Chondrocyte (in vitro differentiated cells): ENCODE data around the gene NAA16. TPM values are rescaled to one million over a fixed set of nuclear protein-coding genes. Genes with fewer than 3 reads are reported as not detected.

ENCODE experiments used
- DNase-seq: peaks from one replicate; pipeline ENCODE4 v3.0.0; 2021; ENCODE audit warnings: mixed read lengths, low spot score
- H3K27ac Mint-ChIP-seq: one replicate; pipeline ENCODE4 v1.8.0; 2021; ENCODE audit warnings: mild to moderate bottlenecking, moderate library complexity, mixed read lengths; ENCODE audit not compliant: unreplicated experiment
- H3K27me3 Mint-ChIP-seq: 2 replicates; pipeline ENCODE4 v1.8.0; 2021; ENCODE audit warnings: low read depth, mixed read lengths
- H3K36me3 Mint-ChIP-seq: 2 replicates; pipeline ENCODE4 v1.8.0; 2021; ENCODE audit warnings: low read depth, mixed read lengths
- H3K4me1 Mint-ChIP-seq: 2 replicates; pipeline ENCODE4 v1.8.0; 2021; ENCODE audit warnings: low read depth, mild to moderate bottlenecking, mixed read lengths
- H3K4me3 Mint-ChIP-seq: one replicate; pipeline ENCODE4 v1.8.0; 2021; ENCODE audit warnings: mild to moderate bottlenecking, moderate library complexity, mixed read lengths; ENCODE audit not compliant: unreplicated experiment
- H3K9me3 Mint-ChIP-seq: 2 replicates; pipeline ENCODE4 v1.8.0; 2021; ENCODE audit warnings: low read depth, mixed read lengths
- total RNA-seq: library from RNA; stranded (reverse); gene quantifications from 3 replicates; pipeline ENCODE4 v1.2.1, GENCODE V29; 2021
- TF ChIP-seq, protein P1 (sequence below): fragments of 200-600 bp; sonication (generic); IDR thresholded peaks from 2 replicates; pipeline ENCODE4 v1.5.0; 2021; ENCODE audit warnings: antibody characterized with exemption, mild to moderate bottlenecking, moderate library complexity

The NAA16 gene
- total RNA-seq, 1 donor from 2014 or later, result 9.4 TPM

- no peaks in the 10 kb centered on the region for H3K4me1 Mint-ChIP-seq
- H3K9me3 Mint-ChIP-seq, result peaks cover 10% of the 10 kb centered on the region
- no peaks in the 10 kb centered on the region for H3K36me3 Mint-ChIP-seq
- TF ChIP-seq, protein P1, sequence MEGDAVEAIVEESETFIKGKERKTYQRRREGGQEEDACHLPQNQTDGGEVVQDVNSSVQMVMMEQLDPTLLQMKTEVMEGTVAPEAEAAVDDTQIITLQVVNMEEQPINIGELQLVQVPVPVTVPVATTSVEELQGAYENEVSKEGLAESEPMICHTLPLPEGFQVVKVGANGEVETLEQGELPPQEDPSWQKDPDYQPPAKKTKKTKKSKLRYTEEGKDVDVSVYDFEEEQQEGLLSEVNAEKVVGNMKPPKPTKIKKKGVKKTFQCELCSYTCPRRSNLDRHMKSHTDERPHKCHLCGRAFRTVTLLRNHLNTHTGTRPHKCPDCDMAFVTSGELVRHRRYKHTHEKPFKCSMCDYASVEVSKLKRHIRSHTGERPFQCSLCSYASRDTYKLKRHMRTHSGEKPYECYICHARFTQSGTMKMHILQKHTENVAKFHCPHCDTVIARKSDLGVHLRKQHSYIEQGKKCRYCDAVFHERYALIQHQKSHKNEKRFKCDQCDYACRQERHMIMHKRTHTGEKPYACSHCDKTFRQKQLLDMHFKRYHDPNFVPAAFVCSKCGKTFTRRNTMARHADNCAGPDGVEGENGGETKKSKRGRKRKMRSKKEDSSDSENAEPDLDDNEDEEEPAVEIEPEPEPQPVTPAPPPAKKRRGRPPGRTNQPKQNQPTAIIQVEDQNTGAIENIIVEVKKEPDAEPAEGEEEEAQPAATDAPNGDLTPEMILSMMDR, result no peak
- H3K27ac Mint-ChIP-seq, result no peak overlapping the region
- H3K27me3 Mint-ChIP-seq, result peaks cover 3% of the 10 kb centered on the region
- no peak for DNase-seq
- H3K4me3 Mint-ChIP-seq, result no peak overlapping the region
Measured at GRCh38 chr13:41408121-41408520, 97.1 kb downstream of the NAA16 start.

- TF ChIP-seq, protein P1, result no peak
- H3K27me3 Mint-ChIP-seq, result peaks cover 3% of the 10 kb centered on the region
- H3K4me1 Mint-ChIP-seq, result no peaks in the 10 kb centered on the region
- DNase-seq, result no peak
- peaks cover 10% of the 10 kb centered on the region for H3K9me3 Mint-ChIP-seq
- no peaks in the 10 kb centered on the region for H3K36me3 Mint-ChIP-seq
- no peak overlapping the region for H3K27ac Mint-ChIP-seq
- no peak overlapping the region for H3K4me3 Mint-ChIP-seq
Measured at GRCh38 chr13:41408746-41409145, 97.7 kb downstream of the NAA16 start.

DNA sequence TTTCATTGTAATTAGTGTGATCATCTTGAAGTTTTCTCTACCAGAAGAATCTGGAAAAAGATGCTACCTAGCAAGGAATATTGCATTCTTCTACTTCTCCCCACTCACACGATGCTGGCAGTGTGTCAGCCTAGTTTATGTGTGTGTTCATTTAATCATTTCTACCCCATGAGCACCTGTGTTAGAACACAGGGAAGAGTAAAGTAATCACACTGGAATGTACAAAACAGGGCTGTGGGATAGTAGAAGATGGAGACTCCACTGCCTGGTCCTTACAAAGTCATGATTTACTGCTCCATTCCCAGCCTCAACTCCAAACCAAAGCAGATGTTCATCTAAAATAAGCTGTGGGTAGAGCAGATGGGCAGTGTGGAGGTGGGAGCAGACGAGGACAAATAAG lies 98.5 kb downstream of the NAA16 start:
- DNase-seq, result no peak
- H3K4me1 Mint-ChIP-seq, result no peaks in the 10 kb centered on the region
- peaks cover 10% of the 10 kb centered on the region for H3K9me3 Mint-ChIP-seq
- no peaks in the 10 kb centered on the region for H3K36me3 Mint-ChIP-seq
- TF ChIP-seq, protein P1, result no peak
- H3K27ac Mint-ChIP-seq, result no peak overlapping the region
- no peak overlapping the region for H3K4me3 Mint-ChIP-seq
- H3K27me3 Mint-ChIP-seq, result peaks cover 3% of the 10 kb centered on the region

- Mint-ChIP-seq H3K27me3 (peaks cover 3% of the 10 kb centered on the region), H3K9me3 (peaks cover 13% of the 10 kb centered on the region), H3K36me3 (no peaks in the 10 kb centered on the region), H3K4me3 (no peak overlapping the region), H3K27ac (no peak overlapping the region), H3K4me1 (no peaks in the 10 kb centered on the region)
- TF ChIP-seq, protein P1, result no peak
- DNase-seq, result no peak
Measured at GRCh38 chr13:41411060-41411459, 100.0 kb downstream of the NAA16 start.

DNA sequence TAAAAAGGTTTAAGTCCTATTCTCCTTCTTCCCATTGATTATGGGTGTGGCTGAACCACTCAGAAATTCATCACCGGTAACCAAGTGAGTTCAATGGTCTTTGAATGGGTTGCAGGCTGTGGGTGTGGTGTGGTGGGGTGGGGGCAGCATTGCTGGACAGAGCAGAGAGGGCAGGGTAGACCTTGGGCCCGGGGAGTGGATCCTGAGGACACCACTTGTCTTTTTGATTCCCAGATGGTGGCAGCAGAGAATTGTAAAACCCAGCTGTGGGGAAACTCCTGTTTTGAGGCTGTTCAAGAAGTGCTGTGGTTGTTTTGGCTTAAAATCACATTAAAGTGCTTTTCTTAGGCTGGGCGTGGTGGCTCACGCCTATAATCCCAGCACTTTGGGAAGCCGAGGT lies 100.5 kb downstream of the NAA16 start:
- peaks cover 13% of the 10 kb centered on the region for H3K9me3 Mint-ChIP-seq
- peaks cover 3% of the 10 kb centered on the region for H3K27me3 Mint-ChIP-seq
- H3K36me3 Mint-ChIP-seq, result no peaks in the 10 kb centered on the region
- no peak overlapping the region for H3K27ac Mint-ChIP-seq
- TF ChIP-seq, protein P1, result peak; percentile 78
- H3K4me3 Mint-ChIP-seq, result no peak overlapping the region
- H3K4me1 Mint-ChIP-seq, result no peaks in the 10 kb centered on the region
- DNase-seq, result no peak
